HG02623 (cell line): Measurements from ENCODE around the gene DCLK1.

Source experiments
- ATAC-seq: cut with Tn5 transposase; IDR thresholded peaks from one replicate; pipeline ENCODE4 v1.9.1; 2021; ENCODE audit warnings: moderate library complexity; ENCODE audit not compliant: unreplicated experiment

Gene DCLK1

GRCh38 chr13:36051082-36051481, 80.1 kb downstream of the DCLK1 start:
- no peak for ATAC-seq

DNA sequence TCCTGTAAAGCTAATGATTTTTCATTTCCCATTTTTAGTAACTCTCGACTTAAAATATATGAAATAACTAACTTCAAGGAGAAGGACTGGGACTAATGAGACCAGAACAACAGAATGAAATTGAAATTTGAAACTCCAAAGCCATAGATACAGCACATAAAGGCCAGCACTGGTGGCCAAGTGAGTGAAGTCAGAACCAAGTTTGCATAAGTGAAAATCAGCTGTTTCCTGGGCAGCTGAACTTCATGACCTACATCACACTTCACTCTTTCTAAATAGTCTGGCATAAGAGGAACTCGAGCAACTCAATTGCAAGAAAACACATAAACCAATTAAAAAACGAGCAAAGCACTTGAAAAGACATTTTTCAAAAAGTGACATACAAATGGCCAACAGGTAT, 84.5 kb downstream of the DCLK1 start:
- ATAC-seq, result peak; percentile 88

DNA sequence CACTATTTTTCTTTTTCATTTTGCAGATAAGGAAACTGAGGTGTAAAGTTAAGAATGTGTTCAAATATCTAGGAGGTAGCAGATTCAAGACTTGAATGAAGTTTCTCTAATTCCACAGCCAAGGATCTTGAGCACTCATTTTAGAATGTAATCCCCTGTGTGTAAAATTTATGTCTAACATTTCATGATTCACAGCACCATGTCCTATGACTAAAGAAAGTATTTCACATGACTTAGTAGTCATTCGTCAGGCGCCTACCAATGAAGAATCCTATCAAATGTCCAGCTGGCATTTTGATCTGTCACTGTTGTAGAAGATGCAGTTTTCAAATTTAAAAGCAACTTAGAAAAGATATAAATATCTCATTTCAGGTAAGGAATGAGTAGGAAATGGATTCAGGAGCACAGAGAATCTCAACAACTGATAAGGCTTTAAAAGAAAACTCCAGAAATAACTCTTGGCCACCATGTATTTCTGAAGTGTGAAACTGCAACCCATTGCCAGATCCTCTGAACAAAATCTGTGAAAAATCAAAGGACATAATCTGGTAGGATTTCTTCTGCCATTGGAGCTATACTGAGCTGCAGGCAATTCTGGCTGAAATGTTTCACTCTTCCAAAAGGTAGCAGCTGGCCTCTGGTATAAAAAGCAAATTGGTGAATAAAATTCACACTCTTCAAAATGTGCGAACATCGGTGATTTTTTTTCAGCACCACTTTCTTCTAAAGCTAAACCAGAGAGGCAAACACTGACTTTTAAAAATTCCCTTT, 92.2 kb downstream of the DCLK1 start:
- ATAC-seq, result no peak

DNA sequence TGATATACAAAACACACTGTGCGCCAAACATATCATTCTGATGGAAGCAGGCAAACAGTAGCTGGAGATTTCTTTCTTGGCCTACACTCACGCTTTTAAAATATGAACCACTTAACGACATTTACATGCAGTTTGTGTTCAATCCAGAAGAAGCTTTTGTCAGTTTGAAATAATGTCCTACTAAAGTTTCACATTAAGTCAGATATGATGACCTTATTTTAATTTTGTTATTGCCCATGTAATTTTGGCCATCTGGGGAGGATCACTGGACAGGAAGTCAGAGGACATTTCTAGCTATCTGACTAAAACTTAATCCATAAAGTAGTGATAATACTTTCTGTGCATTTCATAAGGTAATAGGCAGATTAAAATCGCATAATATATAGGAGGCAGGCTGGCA, 98.1 kb downstream of the DCLK1 start:
- no peak for ATAC-seq

- no peak for ATAC-seq
Measured at GRCh38 chr13:36031490-36031889, 99.7 kb downstream of the DCLK1 start.

- no peak for ATAC-seq
Measured at GRCh38 chr13:36030670-36031331, 100.4 kb downstream of the DCLK1 start.

- ATAC-seq, result no peak
Measured at GRCh38 chr13:36029166-36029565, 102.0 kb downstream of the DCLK1 start.

GRCh38 chr13:36028359-36029025, 102.7 kb downstream of the DCLK1 start:
- ATAC-seq, result no peak

DNA sequence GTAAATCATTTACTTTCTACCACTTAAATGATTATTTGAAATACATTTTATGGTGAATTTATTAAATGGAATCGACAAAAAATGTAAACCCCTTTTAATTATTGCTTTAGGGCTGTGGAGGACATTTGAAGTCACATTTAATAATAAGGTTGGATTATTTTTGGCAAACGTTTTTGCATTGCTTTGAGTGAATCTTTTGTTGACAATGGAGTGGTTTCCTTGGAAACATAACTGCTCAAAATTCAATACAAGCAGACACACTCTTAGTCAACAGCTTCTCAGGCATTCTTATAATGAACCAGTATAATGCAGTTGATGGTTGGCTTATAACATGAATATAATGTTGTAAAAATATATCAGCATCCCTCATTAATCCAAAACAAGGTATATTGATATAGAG, 104.7 kb downstream of the DCLK1 start:
- no peak for ATAC-seq

DNA sequence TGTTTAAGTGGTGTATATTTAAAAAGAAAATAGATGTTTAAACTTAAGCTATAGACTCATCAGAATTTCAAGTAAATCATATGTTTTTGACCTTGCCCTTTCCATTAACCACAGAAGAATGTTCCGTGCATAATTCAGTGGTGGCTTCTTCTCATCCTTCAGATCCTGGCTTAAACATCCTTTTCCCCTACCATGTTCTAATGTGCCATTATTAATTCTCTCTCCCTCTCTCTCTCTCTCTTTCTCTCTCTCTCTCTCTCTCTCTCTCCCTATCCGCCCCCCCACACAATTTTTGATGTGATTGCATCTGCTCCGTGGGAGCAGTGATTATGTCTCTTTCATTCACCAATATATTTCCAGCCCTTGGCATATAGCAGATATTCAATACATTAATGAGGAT, 116.4 kb downstream of the DCLK1 start:
- ATAC-seq, result no peak

- ATAC-seq, result no peak
Measured at GRCh38 chr13:36006894-36007675, 124.1 kb downstream of the DCLK1 start.

DNA sequence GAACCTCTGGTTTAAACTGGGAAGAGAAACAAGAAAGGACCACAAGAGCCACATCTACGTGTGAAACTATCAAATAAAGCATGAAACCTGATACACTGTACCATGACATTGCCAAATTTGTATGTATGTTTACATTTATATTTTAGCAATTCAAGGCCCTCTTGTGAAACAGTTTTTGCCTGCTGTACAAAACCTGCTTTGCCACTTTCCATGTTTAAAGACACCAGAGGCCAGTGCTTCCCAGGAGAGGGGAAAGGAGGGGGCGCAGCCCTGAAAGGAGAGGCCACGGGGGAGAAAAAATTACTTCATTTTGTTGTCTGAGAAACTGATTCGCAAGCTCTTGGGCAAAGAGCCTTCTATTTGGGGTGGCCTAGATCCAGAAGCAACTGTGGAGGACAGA, 124.8 kb downstream of the DCLK1 start:
- no peak for ATAC-seq

GRCh38 chr13:36001561-36001960, 129.6 kb downstream of the DCLK1 start:
- no peak for ATAC-seq

- ATAC-seq, result no peak
Measured at GRCh38 chr13:36000028-36000427, 131.2 kb downstream of the DCLK1 start.

DNA sequence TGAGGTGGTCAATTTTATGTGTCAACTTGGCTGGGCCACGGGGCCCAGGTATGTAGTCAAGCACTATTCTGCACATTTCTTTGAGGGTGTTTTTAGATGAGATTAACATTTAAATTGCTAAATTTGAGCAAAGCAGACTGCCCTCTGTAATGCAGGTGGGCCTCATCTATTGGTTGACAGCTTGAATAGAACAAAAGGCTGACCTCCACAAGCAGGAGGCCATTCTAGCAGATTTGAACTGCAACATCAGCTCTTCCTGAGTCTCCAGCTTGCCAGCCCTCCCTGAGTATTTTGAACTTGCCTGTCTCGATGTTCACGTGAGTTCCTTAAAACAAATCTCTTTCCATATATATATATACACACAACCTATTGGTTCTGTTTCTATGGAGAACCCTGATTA, 134.8 kb downstream of the DCLK1 start:
- ATAC-seq, result no peak

- ATAC-seq, result no peak
Measured at GRCh38 chr13:35995136-35995535, 136.0 kb downstream of the DCLK1 start.

GRCh38 chr13:35994131-35994966, 136.8 kb downstream of the DCLK1 start:
- ATAC-seq, result no peak

DNA sequence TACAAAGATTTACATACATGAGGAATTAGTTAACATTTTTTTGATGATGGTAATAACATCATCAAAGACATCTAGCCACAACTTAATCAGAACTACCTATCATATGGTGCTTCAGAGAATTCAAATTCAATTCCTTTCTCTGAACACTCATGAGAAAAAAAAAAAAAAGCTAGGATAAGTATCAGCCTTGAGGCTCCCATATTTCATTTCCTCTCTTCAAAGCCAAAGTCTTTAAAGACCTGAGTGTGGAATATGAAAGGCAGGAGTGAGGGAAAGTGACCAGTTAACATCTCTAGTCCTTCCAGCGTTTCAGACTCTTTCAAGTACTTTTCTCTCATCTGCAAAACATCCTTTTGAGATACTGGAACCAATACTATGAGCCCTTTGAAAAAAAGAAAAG, 137.5 kb downstream of the DCLK1 start:
- ATAC-seq, result no peak

DNA sequence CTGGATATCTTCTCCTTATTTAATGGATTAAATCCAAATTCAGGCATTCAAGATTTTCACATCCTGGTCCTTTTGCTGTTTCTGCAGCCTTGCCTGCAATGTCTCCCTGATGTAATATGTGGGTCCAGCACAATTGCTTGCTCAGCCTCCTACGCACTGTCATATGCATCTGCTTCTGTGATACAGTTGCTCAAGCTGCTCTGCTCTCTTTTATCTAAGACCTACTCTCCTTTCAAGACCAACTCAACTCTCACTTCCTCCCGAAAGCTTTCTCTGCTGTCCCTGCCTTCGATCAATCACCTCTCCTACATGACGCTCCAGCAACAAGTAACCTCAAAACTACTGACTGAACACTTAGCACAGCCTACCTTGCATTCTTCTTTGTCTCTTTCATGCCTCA, 138.2 kb downstream of the DCLK1 start:
- no peak for ATAC-seq

DNA sequence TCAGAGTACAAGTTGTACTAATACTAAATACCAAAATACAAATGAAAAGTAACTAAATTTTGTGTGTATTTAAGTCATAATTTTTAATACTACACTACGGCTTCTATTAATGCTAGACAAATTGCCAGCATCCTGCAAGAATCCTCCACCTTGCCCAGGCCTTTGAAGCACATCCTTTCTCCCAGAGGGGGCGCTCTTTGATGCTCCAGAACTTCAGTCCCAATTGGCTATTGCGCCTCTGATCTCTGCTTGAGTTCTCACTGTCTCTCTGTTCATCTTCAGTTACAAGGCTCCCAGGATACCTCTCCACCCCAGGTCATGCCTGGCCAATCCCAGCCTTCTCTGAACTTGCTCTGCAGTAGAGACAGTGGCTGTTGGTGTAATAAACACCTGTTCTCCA, 141.0 kb downstream of the DCLK1 start:
- no peak for ATAC-seq
